ENCODE measurements around the gene ACTMAP.

ACTMAP gene

DNA sequence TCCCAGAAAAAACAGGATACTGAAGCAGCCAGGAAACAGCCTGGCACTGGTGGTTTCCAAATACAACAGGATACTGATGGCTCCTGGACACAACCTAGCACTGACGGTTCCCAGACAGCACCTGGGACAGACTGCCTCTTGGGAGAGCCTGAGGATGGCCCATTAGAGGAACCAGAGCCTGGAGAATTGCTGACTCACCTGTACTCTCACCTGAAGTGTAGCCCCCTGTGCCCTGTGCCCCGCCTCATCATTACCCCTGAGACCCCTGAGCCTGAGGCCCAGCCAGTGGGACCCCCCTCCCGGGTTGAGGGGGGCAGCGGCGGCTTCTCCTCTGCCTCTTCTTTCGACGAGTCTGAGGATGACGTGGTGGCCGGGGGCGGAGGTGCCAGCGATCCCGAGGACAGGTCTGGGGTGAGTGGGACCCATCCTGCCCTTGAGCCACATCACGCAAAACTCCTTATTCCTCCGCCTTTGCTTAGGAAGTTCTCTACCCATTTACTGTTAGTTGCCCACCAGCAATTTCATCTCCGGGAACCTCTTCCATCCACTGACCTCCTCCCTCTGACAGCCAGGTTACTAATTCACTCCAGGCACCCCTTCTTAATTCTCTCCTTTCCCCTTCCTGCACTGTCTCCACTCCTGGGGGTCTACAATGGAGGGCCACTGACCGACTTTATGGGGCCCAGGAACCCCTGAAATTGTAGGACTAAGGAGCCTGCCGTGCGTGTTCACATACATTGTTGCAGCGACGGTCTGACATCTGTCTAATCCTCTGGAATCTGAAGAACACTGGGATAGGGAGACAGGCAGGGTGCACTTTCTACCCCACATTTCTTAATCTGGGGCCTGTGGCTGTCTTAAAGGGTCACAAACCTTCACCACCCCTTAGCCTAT is 32.1 kb downstream of the ACTMAP start (continued):
- TF ChIP-seq ZNF580 (tag by site-specific recombination; IDR thresholded peaks at IDR 0.05), result 0 out of 2 replicates have a peak, but pooled peaks have one; percentile 6
- TF ChIP-seq, protein P1, sequence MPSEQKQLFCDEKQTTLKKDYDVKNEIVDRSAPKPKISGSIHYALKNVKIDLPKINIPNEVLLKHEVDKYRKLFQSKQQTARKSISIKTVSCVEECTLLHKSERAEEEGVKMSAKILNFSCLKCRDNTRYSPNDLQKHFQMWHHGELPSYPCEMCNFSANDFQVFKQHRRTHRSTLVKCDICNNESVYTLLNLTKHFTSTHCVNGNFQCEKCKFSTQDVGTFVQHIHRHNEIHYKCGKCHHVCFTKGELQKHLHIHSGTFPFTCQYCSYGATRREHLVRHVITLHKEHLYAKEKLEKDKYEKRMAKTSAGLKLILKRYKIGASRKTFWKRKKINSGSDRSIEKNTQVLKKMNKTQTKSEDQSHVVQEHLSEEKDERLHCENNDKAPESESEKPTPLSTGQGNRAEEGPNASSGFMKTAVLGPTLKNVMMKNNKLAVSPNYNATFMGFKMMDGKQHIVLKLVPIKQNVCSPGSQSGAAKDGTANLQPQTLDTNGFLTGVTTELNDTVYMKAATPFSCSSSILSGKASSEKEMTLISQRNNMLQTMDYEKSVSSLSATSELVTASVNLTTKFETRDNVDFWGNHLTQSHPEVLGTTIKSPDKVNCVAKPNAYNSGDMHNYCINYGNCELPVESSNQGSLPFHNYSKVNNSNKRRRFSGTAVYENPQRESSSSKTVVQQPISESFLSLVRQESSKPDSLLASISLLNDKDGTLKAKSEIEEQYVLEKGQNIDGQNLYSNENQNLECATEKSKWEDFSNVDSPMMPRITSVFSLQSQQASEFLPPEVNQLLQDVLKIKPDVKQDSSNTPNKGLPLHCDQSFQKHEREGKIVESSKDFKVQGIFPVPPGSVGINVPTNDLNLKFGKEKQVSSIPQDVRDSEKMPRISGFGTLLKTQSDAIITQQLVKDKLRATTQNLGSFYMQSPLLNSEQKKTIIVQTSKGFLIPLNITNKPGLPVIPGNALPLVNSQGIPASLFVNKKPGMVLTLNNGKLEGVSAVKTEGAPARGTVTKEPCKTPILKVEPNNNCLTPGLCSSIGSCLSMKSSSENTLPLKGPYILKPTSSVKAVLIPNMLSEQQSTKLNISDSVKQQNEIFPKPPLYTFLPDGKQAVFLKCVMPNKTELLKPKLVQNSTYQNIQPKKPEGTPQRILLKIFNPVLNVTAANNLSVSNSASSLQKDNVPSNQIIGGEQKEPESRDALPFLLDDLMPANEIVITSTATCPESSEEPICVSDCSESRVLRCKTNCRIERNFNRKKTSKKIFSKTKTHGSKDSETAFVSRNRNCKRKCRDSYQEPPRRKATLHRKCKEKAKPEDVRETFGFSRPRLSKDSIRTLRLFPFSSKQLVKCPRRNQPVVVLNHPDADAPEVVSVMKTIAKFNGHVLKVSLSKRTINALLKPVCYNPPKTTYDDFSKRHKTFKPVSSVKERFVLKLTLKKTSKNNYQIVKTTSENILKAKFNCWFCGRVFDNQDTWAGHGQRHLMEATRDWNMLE (tag by site-specific recombination; conservative IDR thresholded peaks at IDR 0.05; ENCODE audit: low read depth), result no peak
- TF ChIP-seq ZNF292 (tag by site-specific recombination; IDR thresholded peaks at IDR 0.05; ENCODE audit: borderline replicate concordance, low read depth), result no peak
- TF ChIP-seq ZNF843 (tag by site-specific recombination; IDR thresholded peaks at IDR 0.05), result no peak
- TF ChIP-seq ZNF416 (tag by site-specific recombination; IDR thresholded peaks at IDR 0.05), result no peak
- no peak for TF ChIP-seq ZNF18 (tag by site-specific recombination; IDR thresholded peaks at IDR 0.05)
- peak; percentile 90 for TF ChIP-seq ZFP69B (tag by site-specific recombination; IDR thresholded peaks at IDR 0.05)
- TF ChIP-seq, protein P2, sequence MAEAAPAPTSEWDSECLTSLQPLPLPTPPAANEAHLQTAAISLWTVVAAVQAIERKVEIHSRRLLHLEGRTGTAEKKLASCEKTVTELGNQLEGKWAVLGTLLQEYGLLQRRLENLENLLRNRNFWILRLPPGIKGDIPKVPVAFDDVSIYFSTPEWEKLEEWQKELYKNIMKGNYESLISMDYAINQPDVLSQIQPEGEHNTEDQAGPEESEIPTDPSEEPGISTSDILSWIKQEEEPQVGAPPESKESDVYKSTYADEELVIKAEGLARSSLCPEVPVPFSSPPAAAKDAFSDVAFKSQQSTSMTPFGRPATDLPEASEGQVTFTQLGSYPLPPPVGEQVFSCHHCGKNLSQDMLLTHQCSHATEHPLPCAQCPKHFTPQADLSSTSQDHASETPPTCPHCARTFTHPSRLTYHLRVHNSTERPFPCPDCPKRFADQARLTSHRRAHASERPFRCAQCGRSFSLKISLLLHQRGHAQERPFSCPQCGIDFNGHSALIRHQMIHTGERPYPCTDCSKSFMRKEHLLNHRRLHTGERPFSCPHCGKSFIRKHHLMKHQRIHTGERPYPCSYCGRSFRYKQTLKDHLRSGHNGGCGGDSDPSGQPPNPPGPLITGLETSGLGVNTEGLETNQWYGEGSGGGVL (tag by site-specific recombination; IDR thresholded peaks at IDR 0.05), result no peak
- TF ChIP-seq ZNF19 (tag by site-specific recombination; IDR thresholded peaks at IDR 0.05; ENCODE audit: low read depth), result no peak
- TF ChIP-seq ZNF530 (tag by site-specific recombination; IDR thresholded peaks at IDR 0.05; ENCODE audit: low read depth), result no peak
- no peak for TF ChIP-seq ZNF140 (tag by site-specific recombination; IDR thresholded peaks at IDR 0.05)
- TF ChIP-seq, protein P3, sequence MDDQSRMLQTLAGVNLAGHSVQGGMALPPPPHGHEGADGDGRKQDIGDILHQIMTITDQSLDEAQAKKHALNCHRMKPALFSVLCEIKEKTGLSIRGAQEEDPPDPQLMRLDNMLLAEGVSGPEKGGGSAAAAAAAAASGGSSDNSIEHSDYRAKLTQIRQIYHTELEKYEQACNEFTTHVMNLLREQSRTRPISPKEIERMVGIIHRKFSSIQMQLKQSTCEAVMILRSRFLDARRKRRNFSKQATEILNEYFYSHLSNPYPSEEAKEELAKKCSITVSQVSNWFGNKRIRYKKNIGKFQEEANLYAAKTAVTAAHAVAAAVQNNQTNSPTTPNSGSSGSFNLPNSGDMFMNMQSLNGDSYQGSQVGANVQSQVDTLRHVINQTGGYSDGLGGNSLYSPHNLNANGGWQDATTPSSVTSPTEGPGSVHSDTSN (CRISPR knock-in tag; IDR thresholded peaks at IDR 0.05), result no peak
- TF ChIP-seq ZSCAN16 (tag by site-specific recombination; IDR thresholded peaks at IDR 0.05), result 0 out of 2 replicates have a peak, but pooled peaks have one; percentile 34
- TF ChIP-seq ZNF223 (tag by site-specific recombination; IDR thresholded peaks at IDR 0.05), result 0 out of 2 replicates have a peak, but pooled peaks have one; percentile 1
- no peak for TF ChIP-seq MZF1 (tag by site-specific recombination; IDR thresholded peaks at IDR 0.05; ENCODE audit: borderline replicate concordance)
- no peak for TF ChIP-seq ZNF366 (tag by site-specific recombination; conservative IDR thresholded peaks at IDR 0.05)
- peak; percentile 10; the same call in 1 of the 2 replicates for TF ChIP-seq BCL11B (tag by site-specific recombination; IDR thresholded peaks at IDR 0.05; ENCODE audit: low read depth)
- peak; percentile 19; the same call in 1 of the 2 replicates for TF ChIP-seq ZNF596 (tag by site-specific recombination; IDR thresholded peaks at IDR 0.05)
